ENCODE data around the gene MGAM2. TPM values are rescaled to one million over a fixed set of nuclear protein-coding genes. Genes with fewer than 3 reads are reported as not detected.

The MGAM2 gene
- total and polyA plus RNA-seq, 4 donors, result 0.09 to 0.59 (median 0.11) TPM

DNA sequence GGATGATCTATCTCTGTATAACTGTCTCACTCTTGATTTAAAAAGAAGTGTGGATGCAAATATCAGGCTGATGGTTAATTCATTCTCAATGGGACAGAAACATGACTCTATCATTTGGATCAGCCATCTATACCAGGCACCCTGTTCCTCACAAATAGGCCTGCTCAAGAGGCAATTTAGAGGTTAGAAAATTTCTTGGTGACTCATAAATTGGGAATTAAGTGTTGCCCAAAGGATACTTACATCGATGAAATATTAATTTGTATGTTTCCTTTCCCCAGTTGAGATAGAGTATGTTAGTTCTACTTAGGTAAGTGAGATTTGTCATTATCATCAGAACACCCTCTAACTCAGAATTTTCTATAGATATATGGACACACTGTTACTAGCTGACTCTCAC is 88.7 kb downstream of the MGAM2 start:
- no peak overlapping the region for H3K4me3 ChIP-seq (ENCODE audit: low read depth in 1 of 3, low read length in 3 of 3)
- no peak overlapping the region for H3K9ac ChIP-seq (ENCODE audit: low read depth in 1 of 2, low read length in 2 of 2)
- peaks cover 0 to 11% (median 0%) of the 10 kb centered on the region in 4 donors for H3K27me3 ChIP-seq (ENCODE audit: control insufficient read depth in 4 of 4, insufficient read depth in 4 of 4, low read length in 3 of 4)
- no peaks in the 10 kb centered on the region for H3K9me3 ChIP-seq (ENCODE audit: control insufficient read depth in 4 of 4, low read length in 3 of 4)
- no peak for TF ChIP-seq FOXA2 (IDR thresholded peaks at IDR 0.05)
- TF ChIP-seq, protein P1, sequence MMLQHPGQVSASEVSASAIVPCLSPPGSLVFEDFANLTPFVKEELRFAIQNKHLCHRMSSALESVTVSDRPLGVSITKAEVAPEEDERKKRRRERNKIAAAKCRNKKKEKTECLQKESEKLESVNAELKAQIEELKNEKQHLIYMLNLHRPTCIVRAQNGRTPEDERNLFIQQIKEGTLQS (IDR thresholded peaks at IDR 0.05), result no peak
- no peak for TF ChIP-seq SP1 (IDR thresholded peaks at IDR 0.05)
- TF ChIP-seq TAF1 (conservative IDR thresholded peaks at IDR 0.05), result no peak
- TF ChIP-seq RXRA (IDR thresholded peaks at IDR 0.05), result no peak
- TF ChIP-seq REST (IDR thresholded peaks at IDR 0.05), result no peak
- no peak for TF ChIP-seq RAD21 (IDR thresholded peaks at IDR 0.05)
- no peak for TF ChIP-seq CTCF (IDR thresholded peaks at IDR 0.05; ENCODE audit: low read depth, low read length, missing input control)
- no peak for TF ChIP-seq YY1 (IDR thresholded peaks at IDR 0.05)
- TF ChIP-seq, protein P2, sequence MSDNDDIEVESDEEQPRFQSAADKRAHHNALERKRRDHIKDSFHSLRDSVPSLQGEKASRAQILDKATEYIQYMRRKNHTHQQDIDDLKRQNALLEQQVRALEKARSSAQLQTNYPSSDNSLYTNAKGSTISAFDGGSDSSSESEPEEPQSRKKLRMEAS (IDR thresholded peaks at IDR 0.05), result no peak
- TF ChIP-seq FOXA1 (IDR thresholded peaks at IDR 0.05), result no peak
- no peak for TF ChIP-seq HNF4G (IDR thresholded peaks at IDR 0.05)
- no peak for TF ChIP-seq NR2F2 (IDR thresholded peaks at IDR 0.05)
- TF ChIP-seq GABPA (IDR thresholded peaks at IDR 0.05 in 1 of 2, conservative IDR thresholded peaks at IDR 0.05 in 1 of 2), result no peak
- TF ChIP-seq, protein P3, sequence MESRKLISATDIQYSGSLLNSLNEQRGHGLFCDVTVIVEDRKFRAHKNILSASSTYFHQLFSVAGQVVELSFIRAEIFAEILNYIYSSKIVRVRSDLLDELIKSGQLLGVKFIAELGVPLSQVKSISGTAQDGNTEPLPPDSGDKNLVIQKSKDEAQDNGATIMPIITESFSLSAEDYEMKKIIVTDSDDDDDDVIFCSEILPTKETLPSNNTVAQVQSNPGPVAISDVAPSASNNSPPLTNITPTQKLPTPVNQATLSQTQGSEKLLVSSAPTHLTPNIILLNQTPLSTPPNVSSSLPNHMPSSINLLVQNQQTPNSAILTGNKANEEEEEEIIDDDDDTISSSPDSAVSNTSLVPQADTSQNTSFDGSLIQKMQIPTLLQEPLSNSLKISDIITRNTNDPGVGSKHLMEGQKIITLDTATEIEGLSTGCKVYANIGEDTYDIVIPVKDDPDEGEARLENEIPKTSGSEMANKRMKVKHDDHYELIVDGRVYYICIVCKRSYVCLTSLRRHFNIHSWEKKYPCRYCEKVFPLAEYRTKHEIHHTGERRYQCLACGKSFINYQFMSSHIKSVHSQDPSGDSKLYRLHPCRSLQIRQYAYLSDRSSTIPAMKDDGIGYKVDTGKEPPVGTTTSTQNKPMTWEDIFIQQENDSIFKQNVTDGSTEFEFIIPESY (IDR thresholded peaks at IDR 0.05), result no peak
- TF ChIP-seq JUND (IDR thresholded peaks at IDR 0.05), result no peak
- TF ChIP-seq EGR1 (IDR thresholded peaks at IDR 0.05; ENCODE audit: low read depth in 2 of 2), result no peak
- no peak for TF ChIP-seq HNF4A (conservative IDR thresholded peaks at IDR 0.05)
- DNase-seq (ENCODE audit: low spot score), result no peak
- no peaks in the 10 kb centered on the region for H3K4me1 ChIP-seq (ENCODE audit: control insufficient read depth in 4 of 4, insufficient read depth in 4 of 4, low read length in 3 of 4)
- 84% methylated on average over 1 of the region's 1 CpG for WGBS
- no peak overlapping the region for H3K27ac ChIP-seq (ENCODE audit: low read depth in 1 of 2, low read length in 2 of 2)
- no peaks in the 10 kb centered on the region for H3K36me3 ChIP-seq (ENCODE audit: control insufficient read depth in 4 of 4, insufficient read depth in 3 of 4, low read depth in 1 of 4, low read length in 3 of 4)

Measured in liver (tissue), 9 donors.